Fibroblast of mammary gland (primary cell): Measurements from ENCODE around the gene SMIM26.

Experiments
- DNase-seq: peaks from one replicate; pipeline ENCODE4 v3.0.0-alpha.2; 2010; ENCODE audit warnings: low read depth
- H3K4me3 ChIP-seq: 2 replicates; pipeline ENCODE4 v1.5.1; 2011; ENCODE audit warnings: low read depth, mild to moderate bottlenecking, low read length, moderate library complexity; ENCODE audit not compliant: control insufficient read depth
- TF ChIP-seq, protein P1 (sequence below): conservative IDR thresholded peaks from 2 replicates; pipeline ENCODE4 v1.5.1; 2011; ENCODE audit warnings: low read depth, low read length, inconsistent platforms; ENCODE audit not compliant: control insufficient read depth, insufficient read depth

Gene SMIM26

DNA sequence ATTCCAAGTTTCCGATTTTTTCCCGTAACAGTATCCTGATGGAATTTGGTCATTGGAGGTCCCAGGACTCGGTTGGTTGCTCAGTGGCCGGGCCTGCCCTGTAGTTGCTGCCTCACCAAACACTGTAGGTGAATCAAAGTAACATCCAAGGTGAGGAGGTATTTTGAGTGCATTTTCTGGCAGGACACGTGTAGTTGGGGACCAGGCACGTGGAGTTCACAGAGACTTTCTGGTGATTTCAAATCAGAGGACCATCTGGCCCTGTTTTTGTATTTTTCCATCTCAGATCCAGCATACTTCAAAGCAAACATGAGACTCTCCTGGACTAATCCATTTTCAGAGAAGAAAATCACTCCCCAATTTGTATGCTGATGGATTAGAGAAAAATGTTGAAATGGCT is 10.7 kb downstream of the SMIM26 start:
- no peak for DNase-seq
- TF ChIP-seq, protein P1, sequence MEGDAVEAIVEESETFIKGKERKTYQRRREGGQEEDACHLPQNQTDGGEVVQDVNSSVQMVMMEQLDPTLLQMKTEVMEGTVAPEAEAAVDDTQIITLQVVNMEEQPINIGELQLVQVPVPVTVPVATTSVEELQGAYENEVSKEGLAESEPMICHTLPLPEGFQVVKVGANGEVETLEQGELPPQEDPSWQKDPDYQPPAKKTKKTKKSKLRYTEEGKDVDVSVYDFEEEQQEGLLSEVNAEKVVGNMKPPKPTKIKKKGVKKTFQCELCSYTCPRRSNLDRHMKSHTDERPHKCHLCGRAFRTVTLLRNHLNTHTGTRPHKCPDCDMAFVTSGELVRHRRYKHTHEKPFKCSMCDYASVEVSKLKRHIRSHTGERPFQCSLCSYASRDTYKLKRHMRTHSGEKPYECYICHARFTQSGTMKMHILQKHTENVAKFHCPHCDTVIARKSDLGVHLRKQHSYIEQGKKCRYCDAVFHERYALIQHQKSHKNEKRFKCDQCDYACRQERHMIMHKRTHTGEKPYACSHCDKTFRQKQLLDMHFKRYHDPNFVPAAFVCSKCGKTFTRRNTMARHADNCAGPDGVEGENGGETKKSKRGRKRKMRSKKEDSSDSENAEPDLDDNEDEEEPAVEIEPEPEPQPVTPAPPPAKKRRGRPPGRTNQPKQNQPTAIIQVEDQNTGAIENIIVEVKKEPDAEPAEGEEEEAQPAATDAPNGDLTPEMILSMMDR, result no peak
- no peak overlapping the region for H3K4me3 ChIP-seq

GRCh38 chr20:18578581-18578980 is 11.3 kb downstream of the SMIM26 start:
- no peak overlapping the region for H3K4me3 ChIP-seq
- DNase-seq, result no peak
- TF ChIP-seq, protein P1, result no peak

DNA sequence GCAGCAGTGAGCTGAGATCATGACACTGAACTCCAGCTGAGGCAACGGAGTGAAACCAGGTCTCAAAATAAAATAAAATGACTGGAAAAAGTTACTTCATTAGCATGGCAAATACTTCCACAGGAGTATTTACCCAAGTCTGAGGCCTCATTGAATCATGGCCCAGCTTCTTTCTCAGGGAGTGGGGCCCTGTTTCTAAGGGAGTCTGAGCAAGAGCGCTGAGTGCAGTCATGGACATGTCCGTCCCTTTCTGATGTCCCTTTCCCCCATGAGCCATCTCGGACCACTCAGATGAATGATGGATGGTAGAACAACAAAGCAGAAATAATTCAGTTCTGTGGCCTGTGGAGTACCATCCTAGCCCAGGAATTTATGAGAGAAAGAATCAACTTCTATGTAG is 12.8 kb downstream of the SMIM26 start:
- DNase-seq, result no peak
- TF ChIP-seq, protein P1, result no peak
- no peak overlapping the region for H3K4me3 ChIP-seq

DNA sequence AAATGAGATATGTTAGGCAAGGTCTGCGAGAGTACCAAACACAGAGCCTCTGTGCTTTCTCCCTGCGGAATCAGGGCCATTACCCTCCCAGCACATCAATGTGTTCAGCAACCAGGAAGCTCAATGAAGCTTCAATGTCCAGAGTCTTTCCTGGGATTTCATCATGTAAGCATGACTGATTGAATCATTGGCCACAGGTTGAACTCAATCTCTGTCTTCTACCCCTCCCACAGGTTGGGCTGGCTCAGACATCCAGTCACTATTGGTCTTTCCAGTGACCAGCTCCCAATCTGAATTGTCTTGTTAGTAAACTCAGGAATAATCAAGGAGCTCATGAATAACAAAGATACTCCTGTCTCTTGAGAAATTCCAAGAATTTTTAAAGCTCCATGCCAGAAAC is 17.9 kb downstream of the SMIM26 start:
- no peak overlapping the region for H3K4me3 ChIP-seq
- DNase-seq, result peak; percentile 21
- TF ChIP-seq, protein P1, result no peak

DNA sequence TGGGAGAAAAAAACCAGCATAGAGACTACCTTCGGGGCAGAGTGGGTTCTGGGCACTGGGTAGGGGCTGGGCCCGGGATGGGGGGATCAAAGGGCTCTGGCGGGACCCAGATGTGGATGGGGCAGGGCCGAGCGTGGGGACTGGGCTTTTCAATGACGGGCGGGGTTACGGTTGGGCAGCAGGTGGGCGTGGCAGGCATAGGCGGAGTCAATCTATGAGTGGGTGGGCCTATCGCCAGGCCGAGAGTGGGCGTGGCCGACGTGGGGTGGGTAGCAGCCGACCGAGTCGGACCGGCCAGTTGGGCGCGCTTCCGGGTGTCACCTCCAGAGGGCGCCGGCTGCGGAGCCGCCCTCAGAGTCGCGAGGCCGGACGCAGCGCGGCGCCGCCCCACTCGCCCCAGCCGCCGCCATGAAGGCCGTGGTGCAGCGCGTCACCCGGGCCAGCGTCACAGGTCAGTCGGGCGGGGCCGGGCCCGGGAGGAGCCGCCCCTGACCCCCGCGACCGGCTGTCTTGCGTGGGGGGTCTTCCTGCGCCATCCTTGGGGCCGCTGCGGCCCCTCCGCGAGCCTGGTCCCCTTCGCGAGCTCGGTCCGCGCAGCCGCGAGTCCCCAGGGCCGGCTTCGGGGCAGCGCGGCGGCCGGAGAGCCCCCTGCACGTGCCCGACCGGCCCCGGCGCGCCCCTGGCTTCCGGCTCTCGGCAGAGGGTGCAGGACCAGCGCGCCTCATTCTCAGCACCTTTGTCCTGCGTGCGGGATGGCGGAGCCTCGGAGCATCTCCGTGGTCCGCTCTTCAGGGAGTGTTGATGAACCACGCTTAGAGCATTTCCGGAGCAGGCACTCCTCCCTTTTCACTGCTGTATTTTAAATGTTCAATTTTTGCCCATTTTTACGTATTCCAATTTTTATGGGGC is 20.7 kb downstream of the SMIM26 start, which contains the start of gene DTD1:
Gene DTD1 (plus strand): TSS at position 390 of the 909 bp plus-strand sequence. CDS start 19 bp downstream, at position 409.
- H3K4me3 ChIP-seq, result peak within 1 kb of the TSS; percentile 88
- TF ChIP-seq, protein P1, result peak; percentile 34
- peak; percentile 86 for DNase-seq

- peak overlapping the region; percentile 88 for H3K4me3 ChIP-seq
- TF ChIP-seq, protein P1, result no peak
- DNase-seq, result no peak
These were observed 21.3 kb downstream of the SMIM26 start for GRCh38 chr20:18588574-18588933.
